GM12878 (cell line): Measurements from ENCODE around the gene KIF2A. TPM values are rescaled to one million over a fixed set of nuclear protein-coding genes. Genes with fewer than 3 reads are reported as not detected.

ENCODE experiments used
- CEBPB ChIP-seq, 2 experiments: fragments of 150-350 bp in 1 of 2; IDR thresholded peaks; 2 replicates each; pipeline ENCODE4 v1.6.1; 2012 to 2014; ENCODE audit warnings: low read depth in 2 of 2, low read length in 2 of 2, borderline replicate concordance in 1 of 2, inconsistent platforms in 1 of 2
- MEF2A ChIP-seq: IDR thresholded peaks from 2 replicates; pipeline ENCODE4 v1.6.1; 2011; ENCODE audit warnings: low read depth, mild to moderate bottlenecking, low read length, moderate library complexity; ENCODE audit not compliant: insufficient read depth
- NFYB ChIP-seq: IDR thresholded peaks from 2 replicates; pipeline ENCODE4 v1.6.1; 2011; ENCODE audit warnings: low read depth, mild to moderate bottlenecking, low read length, improper control_type of control experiment, moderate library complexity; ENCODE audit not compliant: insufficient read depth
- RAD21 ChIP-seq: IDR thresholded peaks from 2 replicates; pipeline ENCODE4 v1.6.1; 2011; ENCODE audit warnings: mild to moderate bottlenecking, low read depth, low read length, moderate library complexity; ENCODE audit not compliant: insufficient read depth
- RAD51 ChIP-seq: fragments of 450-650 bp; IDR thresholded peaks from 2 replicates; pipeline ENCODE4 v1.6.1; 2016; ENCODE audit warnings: moderate library complexity, mild to moderate bottlenecking, inconsistent platforms
- SIX5 ChIP-seq: IDR thresholded peaks from 2 replicates; pipeline ENCODE4 v1.6.1; 2011; ENCODE audit warnings: mild to moderate bottlenecking, low read depth, low read length, moderate library complexity; ENCODE audit not compliant: severe bottlenecking
- SPI1 ChIP-seq: IDR thresholded peaks from 2 replicates; pipeline ENCODE4 v1.6.1; 2011; ENCODE audit warnings: low read depth, mild to moderate bottlenecking, low read length, moderate library complexity, borderline replicate concordance; ENCODE audit not compliant: insufficient read depth
- STAT1 ChIP-seq: fragments of 450-650 bp; conservative IDR thresholded peaks from 2 replicates; pipeline ENCODE4 v1.6.1; 2014; ENCODE audit warnings: antibody characterized with exemption, mild to moderate bottlenecking
- SUZ12 ChIP-seq: fragments of 200-600 bp; sonication (generic); IDR thresholded peaks from one replicate; pipeline ENCODE4 v1.6.1; 2018; ENCODE audit warnings: antibody characterized with exemption, mild to moderate bottlenecking; ENCODE audit not compliant: unreplicated experiment
- TAF1 ChIP-seq: IDR thresholded peaks from 2 replicates; pipeline ENCODE4 v1.6.1; 2011; ENCODE audit warnings: mild to moderate bottlenecking, low read depth, low read length, borderline replicate concordance
- polyA plus RNA-seq, 11 experiments: library from polyadenylated mRNA; depleted of rRNA in 4 of 11; unstranded in 6 of 11; stranded (reverse) in 5 of 11; fragments of >200 nt; fragmentation: Nextera tagmentation in 4 of 11; fragmentation: Illumina TruSeq in 1 of 11; extraction: Ambion mirVana in 4 of 11; extraction: Trizol in 1 of 11; gene quantifications; 1 replicate in 1 of 11; 2 replicates in 10 of 11; pipeline versions ENCODE4 v1.2.1 to v1.2.3, GENCODE V29; 2011 to 2016; ENCODE audit warnings: inconsistent platforms in 2 of 11, missing spikeins in 2 of 11, low read depth in 1 of 11
- total RNA-seq, 4 experiments: library from RNA; depleted of rRNA in 3 of 4; stranded (reverse); fragments of >200 nt in 3 of 4; fragmentation: Illumina TruSeq in 1 of 4; extraction: Trizol in 1 of 4; gene quantifications; 2 replicates each; pipeline versions ENCODE4 v1.2.1 to v1.2.3, GENCODE V29; 2013 to 2021
- TF ChIP-seq, protein P1 (sequence below): fragments of 450-650 bp; IDR thresholded peaks from 2 replicates; pipeline ENCODE4 v1.6.1; 2017; ENCODE audit warnings: mild to moderate bottlenecking
- TF ChIP-seq, protein P2 (sequence below): fragments of 450-650 bp; IDR thresholded peaks from 2 replicates; pipeline ENCODE4 v1.6.1; 2017; ENCODE audit warnings: mild to moderate bottlenecking, low read depth, inconsistent platforms; ENCODE audit not compliant: poor library complexity, severe bottlenecking
- TF ChIP-seq, protein P3 (sequence below): IDR thresholded peaks from 2 replicates; pipeline ENCODE4 v1.6.1; 2011; ENCODE audit warnings: low read depth, mild to moderate bottlenecking, low read length, moderate library complexity, borderline replicate concordance; ENCODE audit errors: extremely low read depth

KIF2A gene
- total and polyA plus RNA-seq, 10 of the 15 experiments (the other 5 are each of a cell fraction or from before 2014, with no cell fraction given): 35.9 to 124 (median 80.1) TPM

DNA sequence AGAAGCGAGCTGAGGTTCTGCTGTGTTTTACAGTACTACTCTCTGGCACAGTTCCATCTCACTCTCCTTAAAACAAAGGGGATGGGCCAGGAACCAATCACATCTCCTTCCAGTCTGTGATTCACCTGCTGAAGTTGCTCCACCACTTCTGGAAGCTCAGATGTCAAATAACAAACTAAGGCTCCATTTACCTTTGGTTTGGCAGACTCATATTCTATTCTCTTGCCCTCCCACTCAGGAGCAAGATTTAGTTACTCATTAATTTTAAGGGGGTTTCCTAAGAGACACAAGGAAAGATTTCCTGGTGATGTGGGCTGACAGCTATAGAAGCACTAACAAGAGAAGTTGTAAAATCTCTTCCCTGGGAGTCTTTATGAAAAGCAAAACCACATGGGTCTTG is 37.8 kb upstream of the KIF2A start (continued):
- TF ChIP-seq, protein P1, sequence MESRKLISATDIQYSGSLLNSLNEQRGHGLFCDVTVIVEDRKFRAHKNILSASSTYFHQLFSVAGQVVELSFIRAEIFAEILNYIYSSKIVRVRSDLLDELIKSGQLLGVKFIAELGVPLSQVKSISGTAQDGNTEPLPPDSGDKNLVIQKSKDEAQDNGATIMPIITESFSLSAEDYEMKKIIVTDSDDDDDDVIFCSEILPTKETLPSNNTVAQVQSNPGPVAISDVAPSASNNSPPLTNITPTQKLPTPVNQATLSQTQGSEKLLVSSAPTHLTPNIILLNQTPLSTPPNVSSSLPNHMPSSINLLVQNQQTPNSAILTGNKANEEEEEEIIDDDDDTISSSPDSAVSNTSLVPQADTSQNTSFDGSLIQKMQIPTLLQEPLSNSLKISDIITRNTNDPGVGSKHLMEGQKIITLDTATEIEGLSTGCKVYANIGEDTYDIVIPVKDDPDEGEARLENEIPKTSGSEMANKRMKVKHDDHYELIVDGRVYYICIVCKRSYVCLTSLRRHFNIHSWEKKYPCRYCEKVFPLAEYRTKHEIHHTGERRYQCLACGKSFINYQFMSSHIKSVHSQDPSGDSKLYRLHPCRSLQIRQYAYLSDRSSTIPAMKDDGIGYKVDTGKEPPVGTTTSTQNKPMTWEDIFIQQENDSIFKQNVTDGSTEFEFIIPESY: no peak
- no peak for TF ChIP-seq NFYB
- TF ChIP-seq SPI1: no peak
- TF ChIP-seq, protein P2, sequence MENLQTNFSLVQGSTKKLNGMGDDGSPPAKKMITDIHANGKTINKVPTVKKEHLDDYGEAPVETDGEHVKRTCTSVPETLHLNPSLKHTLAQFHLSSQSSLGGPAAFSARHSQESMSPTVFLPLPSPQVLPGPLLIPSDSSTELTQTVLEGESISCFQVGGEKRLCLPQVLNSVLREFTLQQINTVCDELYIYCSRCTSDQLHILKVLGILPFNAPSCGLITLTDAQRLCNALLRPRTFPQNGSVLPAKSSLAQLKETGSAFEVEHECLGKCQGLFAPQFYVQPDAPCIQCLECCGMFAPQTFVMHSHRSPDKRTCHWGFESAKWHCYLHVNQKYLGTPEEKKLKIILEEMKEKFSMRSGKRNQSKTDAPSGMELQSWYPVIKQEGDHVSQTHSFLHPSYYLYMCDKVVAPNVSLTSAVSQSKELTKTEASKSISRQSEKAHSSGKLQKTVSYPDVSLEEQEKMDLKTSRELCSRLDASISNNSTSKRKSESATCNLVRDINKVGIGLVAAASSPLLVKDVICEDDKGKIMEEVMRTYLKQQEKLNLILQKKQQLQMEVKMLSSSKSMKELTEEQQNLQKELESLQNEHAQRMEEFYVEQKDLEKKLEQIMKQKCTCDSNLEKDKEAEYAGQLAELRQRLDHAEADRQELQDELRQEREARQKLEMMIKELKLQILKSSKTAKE: no peak
- TF ChIP-seq SIX5: no peak
- TF ChIP-seq MEF2A: no peak
- no peak for TF ChIP-seq TAF1
- TF ChIP-seq SUZ12: no peak
- TF ChIP-seq RAD21: no peak
- TF ChIP-seq, protein P3, sequence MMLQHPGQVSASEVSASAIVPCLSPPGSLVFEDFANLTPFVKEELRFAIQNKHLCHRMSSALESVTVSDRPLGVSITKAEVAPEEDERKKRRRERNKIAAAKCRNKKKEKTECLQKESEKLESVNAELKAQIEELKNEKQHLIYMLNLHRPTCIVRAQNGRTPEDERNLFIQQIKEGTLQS: no peak
- TF ChIP-seq CEBPB (IDR thresholded peaks at IDR 0.05; ENCODE audit: borderline replicate concordance in 1 of 2, low read depth in 2 of 2, low read length in 2 of 2): no peak
- TF ChIP-seq STAT1: no peak
- no peak for TF ChIP-seq RAD51
